ENCODE measurements around the gene AJM1. TPM values are rescaled to one million over a fixed set of nuclear protein-coding genes. Genes with fewer than 3 reads are reported as not detected.
A peak's percentile ranks its signal among the peaks of the same experiment; 100 is the strongest.
"Not testable (repeated sequence)": the region's sequence is repeated elsewhere in the genome, so short reads cannot be mapped to it uniquely, and the experiment has no call there.

The AJM1 gene
- total RNA-seq, 1 experiment from 2014 or later = 7.1 TPM

DNA sequence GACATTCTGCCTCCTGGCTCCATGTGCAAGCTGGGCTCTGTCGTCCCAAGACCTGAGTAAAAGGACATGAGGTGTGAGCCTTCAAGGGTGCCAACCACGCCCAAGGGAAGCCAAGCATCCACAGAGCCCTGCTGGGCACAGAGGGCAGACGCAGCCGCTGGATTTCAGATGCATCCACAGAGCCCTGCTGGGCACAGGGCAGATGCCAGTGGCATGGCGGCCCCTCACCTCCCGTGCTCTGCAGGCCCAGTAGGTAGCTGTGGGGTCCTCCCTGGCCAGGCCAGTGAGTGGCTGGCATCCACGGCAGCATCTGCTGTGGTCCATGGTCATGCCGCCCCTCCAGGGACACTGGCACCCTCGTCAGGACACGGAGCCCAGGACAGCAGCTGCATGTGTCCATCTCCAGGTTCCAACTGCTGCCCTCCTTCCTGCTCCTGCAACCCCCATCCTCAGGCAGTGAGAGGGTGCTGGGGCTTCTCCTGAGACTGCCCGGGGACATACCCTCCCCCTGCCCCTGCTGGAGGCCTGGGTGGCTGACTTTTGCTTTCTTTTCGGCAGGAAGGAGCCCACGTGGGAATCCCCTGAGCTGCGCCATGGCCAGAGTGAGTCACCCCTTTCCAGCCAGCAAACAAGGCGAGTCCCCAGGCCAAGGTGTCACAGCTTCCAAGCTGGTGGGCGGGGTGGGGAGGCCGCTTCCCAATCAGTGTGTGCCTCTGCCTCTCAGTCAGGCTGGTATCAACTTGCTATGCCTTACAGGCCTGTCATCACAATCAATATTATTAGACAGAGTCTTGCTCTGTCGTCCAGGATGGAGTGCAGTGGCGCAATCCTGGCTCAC is 40.0 kb downstream of the AJM1 start:
- H4K20me1 ChIP-seq (ENCODE audit: insufficient read depth) = no peaks in the 10 kb centered on the region
- BruUV-seq (replicated peaks) = no TSS peak
- peak overlapping the region in 1 of 2 experiments; percentile 37; a peak in 2 of 4 replicates for H3K4me3 ChIP-seq (replicated peaks in 1 of 2; ENCODE audit: low read depth in 1 of 2, low read length in 2 of 2)
- ChIA-PET CTCF (interaction anchor here (1.8 kb wide), 1 partner anchor 40 kb away, joined by 4 read pairs; the partner anchor contains the start of gene AJM1), RAD21 (ENCODE audit: low non-redundant PET in 1 of 2, low total read pairs in 2 of 2, uncharacterized antibody in 2 of 2, unreplicated experiment in 2 of 2) (no interaction called here), POLR2A (interaction anchor here (1.0 kb wide), 1 partner anchor 16 kb away, joined by 4 read pairs; the partner anchor contains the start of gene EDF1)
- no peaks in the 10 kb centered on the region for H3K9me2 ChIP-seq (ENCODE audit: insufficient read depth)
- TF ChIP-seq ZNF274 (IDR thresholded peaks at IDR 0.05; ENCODE audit: low read depth, low read length) (no peak), EGR1 (IDR thresholded peaks at IDR 0.05; ENCODE audit: low read depth) (no peak), RAD21 (IDR thresholded peaks at IDR 0.05; ENCODE audit: low read depth) (no peak), ELF1 (IDR thresholded peaks at IDR 0.05; ENCODE audit: borderline replicate concordance, low read depth) (no peak), TCF7L2 (IDR thresholded peaks at IDR 0.05; ENCODE audit: borderline replicate concordance, extremely low read depth, insufficient read depth, insufficient read length) (no peak), CBX3 (IDR thresholded peaks at IDR 0.05; ENCODE audit: low read depth) (no peak), YY1 (IDR thresholded peaks at IDR 0.05; ENCODE audit: extremely low read depth, insufficient replicate concordance, low read depth, low read length) (peak; percentile 64), POLR2AphosphoS5 (IDR thresholded peaks at IDR 0.05; ENCODE audit: low read depth, low read length) (peak; percentile 44; the same call in 1 of the 2 replicates), FOSL1 (IDR thresholded peaks at IDR 0.05; ENCODE audit: low read depth) (no peak), CEBPB (IDR thresholded peaks at IDR 0.05; ENCODE audit: low read depth) (no peak), JUND (IDR thresholded peaks at IDR 0.05) (no peak)
- TF ChIP-seq, protein P1, sequence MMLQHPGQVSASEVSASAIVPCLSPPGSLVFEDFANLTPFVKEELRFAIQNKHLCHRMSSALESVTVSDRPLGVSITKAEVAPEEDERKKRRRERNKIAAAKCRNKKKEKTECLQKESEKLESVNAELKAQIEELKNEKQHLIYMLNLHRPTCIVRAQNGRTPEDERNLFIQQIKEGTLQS (IDR thresholded peaks at IDR 0.05) = no peak
- TF ChIP-seq, protein P2, sequence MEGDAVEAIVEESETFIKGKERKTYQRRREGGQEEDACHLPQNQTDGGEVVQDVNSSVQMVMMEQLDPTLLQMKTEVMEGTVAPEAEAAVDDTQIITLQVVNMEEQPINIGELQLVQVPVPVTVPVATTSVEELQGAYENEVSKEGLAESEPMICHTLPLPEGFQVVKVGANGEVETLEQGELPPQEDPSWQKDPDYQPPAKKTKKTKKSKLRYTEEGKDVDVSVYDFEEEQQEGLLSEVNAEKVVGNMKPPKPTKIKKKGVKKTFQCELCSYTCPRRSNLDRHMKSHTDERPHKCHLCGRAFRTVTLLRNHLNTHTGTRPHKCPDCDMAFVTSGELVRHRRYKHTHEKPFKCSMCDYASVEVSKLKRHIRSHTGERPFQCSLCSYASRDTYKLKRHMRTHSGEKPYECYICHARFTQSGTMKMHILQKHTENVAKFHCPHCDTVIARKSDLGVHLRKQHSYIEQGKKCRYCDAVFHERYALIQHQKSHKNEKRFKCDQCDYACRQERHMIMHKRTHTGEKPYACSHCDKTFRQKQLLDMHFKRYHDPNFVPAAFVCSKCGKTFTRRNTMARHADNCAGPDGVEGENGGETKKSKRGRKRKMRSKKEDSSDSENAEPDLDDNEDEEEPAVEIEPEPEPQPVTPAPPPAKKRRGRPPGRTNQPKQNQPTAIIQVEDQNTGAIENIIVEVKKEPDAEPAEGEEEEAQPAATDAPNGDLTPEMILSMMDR (IDR thresholded peaks at IDR 0.05 in 2 of 3, conservative IDR thresholded peaks at IDR 0.05 in 1 of 3; ENCODE audit: borderline replicate concordance in 1 of 3, insufficient read depth in 1 of 3, low read depth in 2 of 3, low read length in 2 of 3) = no peak
- TF ChIP-seq, protein P3, sequence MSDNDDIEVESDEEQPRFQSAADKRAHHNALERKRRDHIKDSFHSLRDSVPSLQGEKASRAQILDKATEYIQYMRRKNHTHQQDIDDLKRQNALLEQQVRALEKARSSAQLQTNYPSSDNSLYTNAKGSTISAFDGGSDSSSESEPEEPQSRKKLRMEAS (IDR thresholded peaks at IDR 0.05) = no peak
- intact Hi-C loops (cut with micrococcal nuclease) = no loop called here
- H3K36me3 ChIP-seq (ENCODE audit: control insufficient read depth in 1 of 2, insufficient read depth in 2 of 2, low read length in 2 of 2) = no peaks in the 10 kb centered on the region
- H3K9ac ChIP-seq (ENCODE audit: low read length) = peak overlapping the region; percentile 55
- H3K27me3 ChIP-seq (ENCODE audit: insufficient read depth, low read length) = no peaks in the 10 kb centered on the region
- H3K4me1 ChIP-seq (ENCODE audit: control insufficient read depth in 1 of 2, insufficient read depth in 2 of 2, low read length in 2 of 2) = peaks cover 20 to 36% of the 10 kb centered on the region in 2 experiments
- no peaks in the 10 kb centered on the region for H3K9me3 ChIP-seq (ENCODE audit: control insufficient read depth in 1 of 2, insufficient read depth in 1 of 2, low read depth in 1 of 2, low read length in 2 of 2)
- peak overlapping the region; percentile 66 for H3K4me2 ChIP-seq (ENCODE audit: low read length)
- DNase-seq (ENCODE audit: low read depth, low spot score) (peak; percentile 56), ATAC-seq (peak; percentile 40)
- no peak overlapping the region for H2AFZ ChIP-seq (ENCODE audit: low read depth, low read length, poor library complexity, severe bottlenecking)
- H3K79me2 ChIP-seq (ENCODE audit: insufficient read depth, low read length) = peaks cover 7% of the 10 kb centered on the region
- peak overlapping the region; percentile 47 for H3K27ac ChIP-seq (ENCODE audit: low read depth, low read length)

DNA sequence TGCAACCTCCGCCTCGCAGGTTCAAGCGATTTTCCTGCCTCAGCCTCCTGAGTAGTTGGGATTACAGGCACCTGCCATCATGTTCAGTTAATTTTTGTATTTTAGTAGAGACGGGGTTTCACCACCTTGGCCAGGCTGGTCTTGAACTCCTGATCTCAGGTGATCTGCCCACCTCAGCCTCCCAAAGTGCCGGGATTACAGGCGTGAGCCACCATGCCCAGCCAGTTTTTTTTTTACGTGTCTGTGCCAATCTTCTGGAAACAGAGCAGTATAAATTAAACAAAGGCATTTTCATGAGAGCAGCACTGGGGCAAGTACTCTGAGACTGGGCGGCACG is 40.6 kb downstream of the AJM1 start:
- CTCF ChIA-PET = interaction anchor here (1.8 kb wide), 1 partner anchor 41 kb away, joined by 4 read pairs; the partner anchor contains the start of gene AJM1
- H3K4me2 ChIP-seq (ENCODE audit: low read length) = peak overlapping the region; percentile 66

More for the DNA sequence above, 40.6 kb downstream of the AJM1 start:
- BruUV-seq (replicated peaks); ATAC-seq; H2AFZ ChIP-seq (ENCODE audit: low read depth, low read length, poor library complexity, severe bottlenecking); H3K27me3 ChIP-seq (ENCODE audit: insufficient read depth, low read length); intact Hi-C loops (cut with micrococcal nuclease); DNase-seq (ENCODE audit: low read depth, low spot score); H3K9me3 ChIP-seq (ENCODE audit: control insufficient read depth in 1 of 2, insufficient read depth in 1 of 2, low read depth in 1 of 2, low read length in 2 of 2); RAD21 ChIA-PET (ENCODE audit: low non-redundant PET in 1 of 2, low total read pairs in 2 of 2, uncharacterized antibody in 2 of 2, unreplicated experiment in 2 of 2); H3K9me2 ChIP-seq (ENCODE audit: insufficient read depth); H4K20me1 ChIP-seq (ENCODE audit: insufficient read depth); H3K36me3 ChIP-seq (ENCODE audit: control insufficient read depth in 1 of 2, insufficient read depth in 2 of 2, low read length in 2 of 2); H3K27ac ChIP-seq (ENCODE audit: low read depth, low read length): not testable (repeated sequence)
- Histone ChIP-seq H3K9ac (ENCODE audit: low read length) (peak overlapping the region; percentile 55; the same call in 1 of the 2 replicates), H3K79me2 (ENCODE audit: insufficient read depth, low read length) (peaks cover 13% of the 10 kb centered on the region), H3K4me1 (ENCODE audit: control insufficient read depth in 1 of 2, insufficient read depth in 2 of 2, low read length in 2 of 2) (peaks cover 25 to 39% of the 10 kb centered on the region in 2 experiments), H3K4me3 (replicated peaks in 1 of 2; ENCODE audit: low read depth in 1 of 2, low read length in 2 of 2) (peak overlapping the region in 1 of 2 experiments; percentile 37; a peak in 1 of 4 replicates)
- POLR2A ChIA-PET = interaction anchor here (1.0 kb wide), 1 partner anchor 17 kb away, joined by 4 read pairs; the partner anchor contains the start of gene EDF1
